CD14-positive monocyte (primary cell): ENCODE data around the gene NOD2. TPM values are rescaled to one million over a fixed set of nuclear protein-coding genes. Genes with fewer than 3 reads are reported as not detected.

ENCODE experiments used
- DNase-seq, 3 donors: peaks; one replicate each; pipeline ENCODE4 v3.0.0-alpha.2; 2011 to 2022
- H2AFZ ChIP-seq: 2 replicates; pipeline ENCODE4 v1.6.0; 2012; ENCODE audit warnings: mild to moderate bottlenecking, low read depth, low read length, inconsistent platforms; ENCODE audit not compliant: insufficient read depth, poor library complexity, severe bottlenecking
- H3K27ac ChIP-seq, 2 donors: 1 replicate in 1 of 2; 2 replicates in 1 of 2; pipeline ENCODE4 v1.5.1; 2012 to 2013; ENCODE audit warnings: low read length in 2 of 2, control low read depth in 1 of 2, inconsistent platforms in 1 of 2, low read depth in 1 of 2, mild to moderate bottlenecking in 1 of 2
- H3K27me3 ChIP-seq, 2 donors: one replicate each; pipeline versions ENCODE4 v1.6.0 to v1.6.1; 2011 to 2013; ENCODE audit warnings: low read length in 2 of 2; ENCODE audit not compliant: control insufficient read depth in 2 of 2, insufficient read depth in 2 of 2
- H3K36me3 ChIP-seq, 2 donors: replicated peaks in 1 of 2; 1 replicate in 1 of 2; 2 replicates in 1 of 2; pipeline versions ENCODE4 v1.5.1 to v1.6.1; 2012 to 2013; ENCODE audit warnings: low read length in 2 of 2, control low read depth in 1 of 2, inconsistent platforms in 1 of 2, mild to moderate bottlenecking in 1 of 2; ENCODE audit not compliant: insufficient read depth in 2 of 2, control insufficient read depth in 1 of 2
- H3K4me1 ChIP-seq, 2 donors: 1 replicate in 1 of 2; 2 replicates in 1 of 2; pipeline versions ENCODE4 v1.5.1 to v1.6.1; 2012 to 2013; ENCODE audit warnings: low read length in 2 of 2, control low read depth in 1 of 2, inconsistent platforms in 1 of 2, mild to moderate bottlenecking in 1 of 2, moderate library complexity in 1 of 2; ENCODE audit not compliant: insufficient read depth in 2 of 2, control insufficient read depth in 1 of 2
- H3K4me2 ChIP-seq: replicated peaks from 2 replicates; pipeline ENCODE3; 2012; ENCODE audit warnings: low read length, moderate library complexity, mild to moderate bottlenecking; ENCODE audit not compliant: poor library complexity, severe bottlenecking; ENCODE audit errors: extremely low read depth
- H3K4me3 ChIP-seq, 3 experiments: fragments of 200-600 bp in 1 of 3; sonication (generic) in 1 of 3; replicated peaks in 1 of 3; 1 replicate in 2 of 3; 2 replicates in 1 of 3; pipeline ENCODE4 v1.5.1; 2011 to 2013; ENCODE audit warnings: low read length in 3 of 3, mild to moderate bottlenecking in 3 of 3, control low read depth in 2 of 3, low read depth in 2 of 3, inconsistent platforms in 1 of 3, moderate library complexity in 1 of 3
- H3K79me2 ChIP-seq: 2 replicates; pipeline ENCODE4 v1.6.0; 2012; ENCODE audit warnings: mild to moderate bottlenecking, control low read depth, inconsistent platforms, low read length, moderate library complexity; ENCODE audit not compliant: insufficient read depth
- H3K9ac ChIP-seq: 2 replicates; pipeline ENCODE4 v1.6.0; 2017; ENCODE audit warnings: low read length, mild to moderate bottlenecking; ENCODE audit not compliant: insufficient read depth, poor library complexity, severe bottlenecking
- H3K9me3 ChIP-seq, 2 donors: replicated peaks in 1 of 2; 1 replicate in 1 of 2; 2 replicates in 1 of 2; pipeline versions ENCODE4 v1.5.1 to v1.6.1; 2012 to 2013; ENCODE audit warnings: low read length in 2 of 2, control low read depth in 1 of 2; ENCODE audit not compliant: control insufficient read depth in 1 of 2, insufficient read depth in 1 of 2
- H4K20me1 ChIP-seq: 2 replicates; pipeline ENCODE4 v1.6.0; 2012; ENCODE audit warnings: mild to moderate bottlenecking, low read length, control low read depth, moderate library complexity; ENCODE audit not compliant: insufficient read depth
- H3K27ac Mint-ChIP-seq, 7 donors: one replicate each; pipeline ENCODE4 v1.8.0; 2020; ENCODE audit warnings: mild to moderate bottlenecking in 7 of 7, mixed read lengths in 7 of 7, moderate library complexity in 6 of 7, inconsistent platforms in 2 of 7
- H3K27me3 Mint-ChIP-seq, 3 donors: one replicate each; pipeline ENCODE4 v1.8.0; 2021 to 2022; ENCODE audit warnings: low read depth in 3 of 3, mild to moderate bottlenecking in 3 of 3, mixed read lengths in 3 of 3, moderate library complexity in 3 of 3, inconsistent platforms in 1 of 3
- H3K36me3 Mint-ChIP-seq, 2 donors: one replicate each; pipeline ENCODE4 v1.8.0; 2020; ENCODE audit warnings: mixed read lengths in 2 of 2, inconsistent platforms in 1 of 2, mild to moderate bottlenecking in 1 of 2
- H3K4me1 Mint-ChIP-seq: one replicate; pipeline ENCODE4 v1.8.0; 2020; ENCODE audit warnings: mild to moderate bottlenecking, mixed read lengths
- H3K4me3 Mint-ChIP-seq, 2 donors: one replicate each; pipeline ENCODE4 v1.8.0; 2020; ENCODE audit warnings: mild to moderate bottlenecking in 2 of 2, mixed read lengths in 2 of 2, moderate library complexity in 1 of 2
- H3K9me3 Mint-ChIP-seq, 7 donors: one replicate each; pipeline ENCODE4 v1.8.0; 2020 to 2022; ENCODE audit warnings: mixed read lengths in 7 of 7, mild to moderate bottlenecking in 6 of 7, moderate library complexity in 6 of 7, inconsistent platforms in 2 of 7
- WGBS: methylation state at CpG from one replicate; pipeline ENCODE4 v1.1.5; 2013; ENCODE audit warnings: missing lambda C conversion rate; ENCODE audit not compliant: insufficient coverage; 5-methylcytosine and 5-hydroxymethylcytosine counted together
- intact Hi-C, 2 donors: fragments of 100-400 bp; cut with micrococcal nuclease; formaldehyde crosslinking; loops; one replicate each; pipeline versions ENCODE4 v1.15.0 to v1.15.1; 2023
- polyA plus RNA-seq, 3 donors: library from polyadenylated mRNA; depleted of rRNA in 1 of 3; unstranded in 2 of 3; stranded (reverse) in 1 of 3; fragments of 300-500 nt in 2 of 3; fragments of >200 nt in 1 of 3; fragmentation: Illumina TruSeq in 2 of 3; gene quantifications; 1 replicate in 2 of 3; 2 replicates in 1 of 3; pipeline ENCODE4 v1.2.3, GENCODE V29; 2012 to 2021
- TF ChIP-seq, protein P1 (sequence below): fragments of 200-600 bp; IDR thresholded peaks from one replicate; pipeline ENCODE4 v1.8.0; 2022; ENCODE audit warnings: antibody characterized with exemption, mild to moderate bottlenecking

Gene NOD2
- polyA plus RNA-seq, 3 donors, result 18.5 to 83.3 (median 29.7) TPM

DNA sequence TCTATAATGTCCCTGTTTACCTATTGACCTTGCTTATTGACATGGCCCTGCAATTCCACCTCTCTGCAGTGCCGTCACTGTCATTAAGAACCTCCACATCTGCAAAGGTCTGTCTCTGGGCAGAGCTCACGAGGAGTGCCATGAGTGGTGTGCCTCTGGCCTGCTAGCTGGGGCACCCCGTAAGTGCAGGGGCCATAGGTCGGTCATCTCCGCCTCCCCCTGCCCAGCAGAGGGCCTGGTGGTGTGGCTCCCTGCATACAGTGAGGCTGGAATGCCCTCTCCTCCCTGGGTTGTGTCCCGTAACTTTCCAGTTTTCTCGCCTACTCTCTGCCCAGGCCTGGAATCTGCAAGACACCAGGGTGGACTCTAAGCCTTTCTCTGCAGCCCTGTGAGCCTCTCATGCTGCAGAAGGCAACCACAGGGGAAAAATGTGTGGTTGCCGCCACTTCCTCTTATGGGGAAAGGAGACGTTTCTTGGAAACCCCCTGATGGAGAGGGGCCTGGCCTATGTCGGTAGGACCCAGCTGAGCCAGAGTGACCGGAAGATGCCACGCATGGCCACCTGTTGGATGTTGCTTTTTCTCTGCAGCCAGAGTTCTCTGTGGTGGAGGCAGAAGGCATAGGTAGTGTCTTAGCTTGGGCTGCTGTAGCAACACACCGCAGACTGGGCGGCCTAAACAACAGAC is 9.6 kb upstream of the NOD2 start:
- H3K9me3 Mint-ChIP-seq, result peaks cover 0 to 2% (median 0%) of the 10 kb centered on the region in 7 donors
- H3K27me3 Mint-ChIP-seq, result peaks cover 0 to 6% (median 2%) of the 10 kb centered on the region in 3 donors
- peaks cover 91% of the 10 kb centered on the region for H3K4me1 Mint-ChIP-seq
- H3K36me3 Mint-ChIP-seq, result peaks cover 14 to 16% of the 10 kb centered on the region in 2 donors
- 0% methylated on average over 10 of the region's 14 CpGs for WGBS
- H3K27ac ChIP-seq, result peak overlapping the region; percentile 93 to 100
- no peaks in the 10 kb centered on the region for H4K20me1 ChIP-seq
- H3K27ac Mint-ChIP-seq, result peak overlapping the region; percentile 96 to 100 (median 99)
- H3K79me2 ChIP-seq, result peaks cover 44% of the 10 kb centered on the region
- H2AFZ ChIP-seq, result no peak overlapping the region
- peak overlapping the region; percentile 57 for H3K4me2 ChIP-seq
- no peaks in the 10 kb centered on the region for H3K27me3 ChIP-seq
- peak; percentile 92 to 95 (median 93) for DNase-seq
- no peaks in the 10 kb centered on the region for H3K9me3 ChIP-seq
- peak overlapping the region; percentile 80 for H3K9ac ChIP-seq
- TF ChIP-seq, protein P1, sequence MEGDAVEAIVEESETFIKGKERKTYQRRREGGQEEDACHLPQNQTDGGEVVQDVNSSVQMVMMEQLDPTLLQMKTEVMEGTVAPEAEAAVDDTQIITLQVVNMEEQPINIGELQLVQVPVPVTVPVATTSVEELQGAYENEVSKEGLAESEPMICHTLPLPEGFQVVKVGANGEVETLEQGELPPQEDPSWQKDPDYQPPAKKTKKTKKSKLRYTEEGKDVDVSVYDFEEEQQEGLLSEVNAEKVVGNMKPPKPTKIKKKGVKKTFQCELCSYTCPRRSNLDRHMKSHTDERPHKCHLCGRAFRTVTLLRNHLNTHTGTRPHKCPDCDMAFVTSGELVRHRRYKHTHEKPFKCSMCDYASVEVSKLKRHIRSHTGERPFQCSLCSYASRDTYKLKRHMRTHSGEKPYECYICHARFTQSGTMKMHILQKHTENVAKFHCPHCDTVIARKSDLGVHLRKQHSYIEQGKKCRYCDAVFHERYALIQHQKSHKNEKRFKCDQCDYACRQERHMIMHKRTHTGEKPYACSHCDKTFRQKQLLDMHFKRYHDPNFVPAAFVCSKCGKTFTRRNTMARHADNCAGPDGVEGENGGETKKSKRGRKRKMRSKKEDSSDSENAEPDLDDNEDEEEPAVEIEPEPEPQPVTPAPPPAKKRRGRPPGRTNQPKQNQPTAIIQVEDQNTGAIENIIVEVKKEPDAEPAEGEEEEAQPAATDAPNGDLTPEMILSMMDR, result no peak
- H3K4me3 ChIP-seq, result peak overlapping the region in 1 of 3 experiments; percentile 60
- intact Hi-C loops, result loop anchor here in 1 of 2 donors (5.0 to 10.0 kb wide), 2 partner anchors 58 to 529 kb away; partner anchors contain the start of genes CYLD and TENT4B
- peak overlapping the region; percentile 38 to 78 for H3K4me3 Mint-ChIP-seq
- H3K36me3 ChIP-seq, result peaks cover 3 to 6% of the 10 kb centered on the region in 2 donors
- H3K4me1 ChIP-seq, result peaks cover 89 to 97% of the 10 kb centered on the region in 2 donors

DNA sequence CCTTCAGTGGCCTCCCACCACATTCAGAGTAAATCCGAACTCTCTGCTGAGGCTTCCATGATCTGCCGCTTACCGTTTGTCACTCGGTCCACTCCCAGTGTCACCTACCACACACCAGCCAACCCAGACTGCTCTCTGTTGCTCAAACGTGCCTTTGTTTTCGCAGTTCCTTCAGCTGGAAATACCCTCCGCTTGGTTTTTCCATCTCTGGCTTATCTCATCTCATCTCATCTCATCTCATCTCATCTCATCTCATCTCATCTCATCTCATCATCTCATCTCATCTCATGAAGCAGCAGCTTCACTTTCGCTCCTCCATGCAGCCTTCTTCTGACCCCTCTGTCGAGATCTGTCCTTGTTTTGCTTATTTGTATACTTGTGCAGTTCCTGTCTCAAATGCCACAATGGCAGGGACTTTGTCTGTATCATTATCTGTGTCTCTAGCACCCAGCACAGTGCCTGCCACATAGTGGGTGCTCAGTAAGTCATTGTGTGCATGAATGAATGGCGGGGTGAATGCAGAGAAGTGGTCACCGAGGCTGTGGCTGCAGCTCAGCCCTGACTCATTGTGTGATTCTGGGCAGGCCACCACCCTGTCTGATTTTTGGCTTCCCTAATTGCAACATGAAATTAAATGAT is 8.5 kb upstream of the NOD2 start:
- H3K27ac Mint-ChIP-seq, result peak overlapping the region; percentile 96 to 100 (median 99)
- H3K4me1 Mint-ChIP-seq, result peaks cover 89% of the 10 kb centered on the region
- Histone ChIP-seq H3K79me2 (peaks cover 33% of the 10 kb centered on the region), H3K9ac (peak overlapping the region; percentile 80), H3K27me3 (no peaks in the 10 kb centered on the region), H3K4me1 (peaks cover 78 to 86% of the 10 kb centered on the region in 2 donors), H3K4me2 (peak overlapping the region; percentile 55), H3K36me3 (no peaks in the 10 kb centered on the region), H3K9me3 (no peaks in the 10 kb centered on the region), H3K4me3 (peak overlapping the region in 1 of 3 experiments; percentile 60), H3K27ac (peak overlapping the region; percentile 93 to 100), H4K20me1 (no peaks in the 10 kb centered on the region), H2AFZ (no peak overlapping the region)
- peaks cover 0 to 6% (median 2%) of the 10 kb centered on the region in 3 donors for H3K27me3 Mint-ChIP-seq
- 30% methylated on average over 8 of the region's 11 CpGs for WGBS
- TF ChIP-seq, protein P1, result no peak
- peak overlapping the region; percentile 59 to 83 for H3K4me3 Mint-ChIP-seq
- intact Hi-C loops, result loop anchor here in 1 of 2 donors (1.0 to 10.0 kb wide), 4 partner anchors 9 to 530 kb away; partner anchors contain the start of genes CYLD and TENT4B
- H3K9me3 Mint-ChIP-seq, result peaks cover 0 to 2% (median 0%) of the 10 kb centered on the region in 7 donors
- H3K36me3 Mint-ChIP-seq, result peaks cover 5 to 7% of the 10 kb centered on the region in 2 donors
- peak; percentile 92 to 94 (median 93) for DNase-seq
